IMR-90 (cell line): Measurements from ENCODE around the gene MBD3L5.

ENCODE experiments used
- BHLHE40 ChIP-seq: fragments of 150-350 bp; IDR thresholded peaks from 2 replicates; pipeline ENCODE4 v1.6.1; 2016; ENCODE audit warnings: mild to moderate bottlenecking, low read depth, low read length
- FOS ChIP-seq: fragments of 150-350 bp; IDR thresholded peaks from 2 replicates; pipeline ENCODE4 v1.6.1; 2016; ENCODE audit warnings: low read depth, low read length
- MAFK ChIP-seq: IDR thresholded peaks from 2 replicates; pipeline ENCODE4 v1.6.1; 2012; ENCODE audit warnings: low read depth, low read length, improper control_type of control experiment
- POLR2A ChIP-seq: IDR thresholded peaks from 2 replicates; pipeline ENCODE4 v1.6.1; 2012; ENCODE audit warnings: mild to moderate bottlenecking, low read depth, low read length
- RAD21 ChIP-seq: IDR thresholded peaks from 2 replicates; pipeline ENCODE4 v1.6.1; 2012; ENCODE audit warnings: low read length, improper control_type of control experiment
- RCOR1 ChIP-seq: IDR thresholded peaks from 2 replicates; pipeline ENCODE4 v1.6.1; 2012; ENCODE audit warnings: mild to moderate bottlenecking, low read length, improper control_type of control experiment; ENCODE audit not compliant: insufficient replicate concordance
- RFX5 ChIP-seq: IDR thresholded peaks from 2 replicates; pipeline ENCODE4 v1.8.0; 2012; ENCODE audit warnings: low read depth, mild to moderate bottlenecking, low read length, moderate library complexity
- SMC3 ChIP-seq: fragments of 150-350 bp; IDR thresholded peaks from 2 replicates; pipeline ENCODE4 v1.6.1; 2016; ENCODE audit warnings: low read depth, mild to moderate bottlenecking, antibody characterized with exemption, low read length, moderate library complexity
- TF ChIP-seq, protein P1 (sequence below): conservative IDR thresholded peaks from 2 replicates; pipeline ENCODE4 v1.5.1; 2012; ENCODE audit warnings: mild to moderate bottlenecking, low read depth, low read length, improper control_type of control experiment

DNA sequence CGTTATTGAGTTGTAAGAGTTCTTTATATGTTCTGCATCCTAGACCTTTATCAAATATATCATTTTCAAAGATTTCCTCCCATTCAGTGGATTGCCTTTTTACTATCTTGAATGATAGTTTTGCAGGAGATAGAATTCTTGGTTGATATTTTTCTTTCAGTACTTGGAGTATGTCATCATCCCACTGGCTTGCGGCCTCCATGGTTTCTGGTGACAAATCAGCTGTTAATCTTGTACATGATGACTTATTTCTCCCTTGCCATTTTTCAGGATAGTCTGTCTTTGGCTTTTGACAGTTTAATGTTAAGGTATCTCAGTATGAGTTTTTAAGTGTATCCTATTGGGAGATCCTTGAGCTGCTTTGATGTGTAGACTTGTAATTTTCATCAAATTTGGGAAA is 47.6 kb downstream of the MBD3L5 start:
- TF ChIP-seq, protein P1, sequence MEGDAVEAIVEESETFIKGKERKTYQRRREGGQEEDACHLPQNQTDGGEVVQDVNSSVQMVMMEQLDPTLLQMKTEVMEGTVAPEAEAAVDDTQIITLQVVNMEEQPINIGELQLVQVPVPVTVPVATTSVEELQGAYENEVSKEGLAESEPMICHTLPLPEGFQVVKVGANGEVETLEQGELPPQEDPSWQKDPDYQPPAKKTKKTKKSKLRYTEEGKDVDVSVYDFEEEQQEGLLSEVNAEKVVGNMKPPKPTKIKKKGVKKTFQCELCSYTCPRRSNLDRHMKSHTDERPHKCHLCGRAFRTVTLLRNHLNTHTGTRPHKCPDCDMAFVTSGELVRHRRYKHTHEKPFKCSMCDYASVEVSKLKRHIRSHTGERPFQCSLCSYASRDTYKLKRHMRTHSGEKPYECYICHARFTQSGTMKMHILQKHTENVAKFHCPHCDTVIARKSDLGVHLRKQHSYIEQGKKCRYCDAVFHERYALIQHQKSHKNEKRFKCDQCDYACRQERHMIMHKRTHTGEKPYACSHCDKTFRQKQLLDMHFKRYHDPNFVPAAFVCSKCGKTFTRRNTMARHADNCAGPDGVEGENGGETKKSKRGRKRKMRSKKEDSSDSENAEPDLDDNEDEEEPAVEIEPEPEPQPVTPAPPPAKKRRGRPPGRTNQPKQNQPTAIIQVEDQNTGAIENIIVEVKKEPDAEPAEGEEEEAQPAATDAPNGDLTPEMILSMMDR: no peak
- TF ChIP-seq RAD21 (no peak), MAFK (no peak), POLR2A (no peak), SMC3 (no peak), RCOR1 (no peak), RFX5 (no peak), FOS (no peak), BHLHE40 (no peak)
